Lung microvascular endothelial cell (primary cell): Measurements from ENCODE around the gene VSTM1. TPM values are rescaled to one million over a fixed set of nuclear protein-coding genes. Genes with fewer than 3 reads are reported as not detected.

ENCODE experiments used
- DNase-seq, 2 donors: peaks; one replicate each; pipeline versions ENCODE4 v3.0.0 to v3.0.0-alpha.2; 2010; ENCODE audit warnings: low read depth in 2 of 2
- total RNA-seq: library from RNA; depleted of rRNA; stranded (reverse); fragments of >200 nt; gene quantifications from 2 replicates; pipeline ENCODE4 v1.2.1, GENCODE V29; 2014

The VSTM1 gene
- total RNA-seq, 1 donor from 2014 or later = not detected

DNA sequence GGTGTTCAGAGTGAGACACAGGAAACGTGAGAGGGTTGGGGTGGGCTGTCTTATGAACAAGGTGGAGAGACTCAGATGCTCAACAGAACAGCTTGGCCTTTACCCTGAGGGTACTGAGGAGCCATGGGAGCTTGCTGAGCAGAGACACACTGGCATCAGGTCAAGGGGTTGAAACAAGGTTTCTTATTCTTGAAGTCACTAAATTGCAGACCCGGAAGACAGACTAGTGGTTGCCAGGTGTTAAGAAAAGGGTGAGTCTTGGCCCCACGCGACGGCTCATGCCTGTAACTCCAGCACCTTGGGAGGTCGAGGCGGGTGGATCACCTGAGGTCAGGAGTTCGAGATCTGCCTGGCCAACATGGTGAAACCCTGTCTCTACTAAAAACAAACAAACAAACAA lies 49.8 kb downstream of the VSTM1 start:
- no peak for DNase-seq

DNA sequence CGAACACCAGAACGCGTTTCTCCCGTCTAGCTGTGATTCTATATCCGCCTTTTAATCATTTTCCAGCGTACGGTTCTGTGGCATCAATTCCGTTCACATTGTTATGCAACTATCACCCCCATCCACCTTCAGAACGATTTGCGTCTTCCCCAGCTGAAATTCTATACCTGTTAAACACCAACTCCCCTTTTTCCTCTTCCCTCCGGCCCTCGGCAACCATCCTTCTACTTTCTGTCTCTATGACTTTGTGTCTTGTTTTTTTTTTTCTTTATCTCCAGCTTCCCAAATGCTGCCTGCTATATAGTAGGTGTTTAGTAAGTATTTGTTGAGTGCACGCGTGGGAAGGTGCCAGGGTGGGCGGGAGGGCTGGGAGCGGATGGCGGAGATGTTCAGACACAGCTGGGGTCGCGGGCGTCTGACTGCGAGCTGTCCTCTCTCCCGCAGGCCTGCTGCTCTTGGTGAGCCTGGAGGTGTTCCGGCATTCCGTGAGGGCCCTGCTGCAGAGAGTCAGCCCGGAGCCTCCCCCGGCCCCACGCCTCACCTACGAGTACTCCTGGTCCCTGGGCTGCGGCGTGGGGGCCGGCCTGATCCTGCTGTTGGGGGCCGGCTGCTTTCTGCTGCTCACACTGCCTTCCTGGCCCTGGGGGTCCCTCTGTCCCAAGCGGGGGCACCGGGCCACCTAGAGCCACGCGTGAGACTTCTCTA lies 52.0 kb downstream of the VSTM1 start:
- no peak for DNase-seq

DNA sequence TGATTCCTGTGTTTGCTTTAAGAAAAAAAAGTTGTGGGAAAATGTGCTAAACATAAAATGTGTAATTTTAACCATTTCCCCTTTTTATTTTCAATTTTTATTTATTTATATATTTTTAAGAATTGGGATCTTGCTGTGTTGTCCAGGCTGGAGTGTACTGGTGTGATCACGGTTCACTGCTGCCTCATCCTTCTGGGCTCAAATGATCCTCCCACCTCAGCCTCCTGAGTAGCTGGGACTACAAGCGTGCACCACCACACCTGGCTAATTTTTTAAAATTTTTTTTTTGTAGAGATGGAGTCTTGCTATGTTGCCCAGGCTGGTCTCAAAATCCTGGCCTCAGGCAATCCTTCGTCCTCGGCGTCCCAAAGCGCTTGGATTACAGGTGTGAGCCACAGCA lies 53.2 kb downstream of the VSTM1 start:
- DNase-seq = no peak

DNA sequence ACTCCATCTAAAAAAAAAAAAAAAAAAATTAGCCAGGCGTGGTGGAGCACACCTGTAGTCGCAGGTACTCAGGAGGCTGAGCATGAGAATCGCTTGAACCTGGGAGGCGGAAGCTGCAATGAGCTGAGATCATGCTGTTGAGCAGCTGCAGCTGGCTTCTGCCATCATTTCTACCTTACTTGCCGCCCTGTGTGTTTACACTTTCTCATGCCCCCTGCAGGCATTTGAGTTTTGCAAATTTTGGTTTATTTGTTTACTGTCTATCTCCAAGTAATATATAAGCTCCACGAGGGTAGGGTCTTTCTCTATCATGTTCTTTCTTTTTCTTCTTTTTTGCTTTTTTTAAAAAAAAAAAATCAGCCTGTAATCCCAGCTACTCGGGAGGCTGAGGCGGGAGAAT lies 54.3 kb downstream of the VSTM1 start:
- no peak for DNase-seq

- no peak for DNase-seq
Measured at GRCh38 chr19:54002495-54003315, 61.0 kb downstream of the VSTM1 start.

DNA sequence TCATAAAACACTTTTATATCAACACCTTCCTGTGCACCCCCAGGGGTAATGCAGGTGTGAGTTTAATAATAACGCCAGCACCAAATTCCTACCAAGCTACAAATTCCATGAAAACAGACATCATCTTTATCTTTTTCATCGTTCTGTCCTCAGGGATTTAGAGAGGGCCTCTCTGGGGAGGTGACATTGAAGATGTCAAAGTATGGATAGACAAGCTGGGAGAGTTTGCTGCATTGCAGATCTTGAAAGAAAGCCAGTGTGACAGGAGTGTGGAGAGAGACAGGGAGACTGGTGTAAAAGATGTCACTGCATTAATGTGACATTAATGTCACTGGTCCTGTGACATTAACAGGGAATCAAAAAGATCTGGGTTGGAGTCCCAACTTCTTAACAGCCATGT lies 62.2 kb downstream of the VSTM1 start:
- DNase-seq = no peak

GRCh38 chr19:53999694-54000093 lies 64.0 kb downstream of the VSTM1 start:
- no peak for DNase-seq

DNA sequence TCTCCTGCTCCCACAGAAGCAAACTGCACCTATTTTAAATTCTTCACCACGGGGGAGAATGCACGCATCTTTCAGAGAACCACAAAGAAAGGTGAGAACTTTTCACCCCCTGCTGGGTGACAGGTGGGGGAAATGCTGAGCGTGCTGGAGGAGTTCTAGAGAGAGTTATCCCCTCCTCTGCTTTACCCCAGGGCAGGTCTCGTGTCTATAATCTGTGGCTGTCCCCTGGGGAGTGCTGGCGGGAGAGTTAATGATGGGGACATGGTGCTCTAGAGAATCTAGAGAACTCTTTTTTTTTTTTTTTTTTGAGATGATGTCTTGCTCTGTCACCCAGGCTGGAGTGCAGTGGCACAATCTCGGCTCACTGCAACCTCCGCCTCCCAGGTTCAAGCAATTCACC lies 65.5 kb downstream of the VSTM1 start:
- no peak for DNase-seq

GRCh38 chr19:53994811-53995210 lies 68.9 kb downstream of the VSTM1 start:
- no peak for DNase-seq

DNA sequence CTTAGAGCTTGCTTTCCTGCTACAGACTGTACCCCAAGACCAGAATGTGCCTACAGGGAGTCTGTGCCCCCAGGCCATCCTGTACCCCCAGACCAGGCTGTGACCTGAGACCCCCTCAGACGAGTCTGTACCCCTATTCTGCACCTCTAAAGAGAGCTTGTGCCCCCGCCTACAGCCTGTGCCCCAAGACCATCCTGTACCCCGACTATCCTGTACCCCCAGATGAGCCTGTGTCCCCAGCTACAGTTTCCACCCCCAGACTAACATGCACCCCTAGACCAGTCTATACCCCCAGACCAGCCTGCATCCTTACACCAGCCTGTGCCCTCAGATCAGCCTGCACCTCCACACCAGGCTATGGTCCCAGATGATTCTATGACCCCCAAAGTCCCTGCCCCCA lies 70.2 kb downstream of the VSTM1 start:
- DNase-seq = no peak

DNA sequence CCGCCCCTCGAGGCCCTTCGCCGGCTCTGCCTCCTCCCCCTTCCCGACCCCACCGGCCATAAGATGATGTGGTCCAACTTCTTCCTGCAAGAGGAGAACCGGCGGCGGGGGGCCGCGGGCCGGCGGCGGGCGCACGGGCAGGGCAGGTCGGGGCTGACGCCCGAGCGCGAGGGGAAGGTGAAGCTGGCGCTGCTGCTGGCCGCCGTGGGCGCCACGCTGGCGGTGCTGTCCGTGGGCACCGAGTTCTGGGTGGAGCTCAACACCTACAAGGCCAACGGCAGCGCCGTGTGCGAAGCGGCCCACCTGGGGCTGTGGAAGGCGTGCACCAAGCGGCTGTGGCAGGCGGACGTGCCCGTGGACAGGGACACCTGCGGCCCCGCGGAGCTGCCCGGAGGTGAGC lies 70.9 kb downstream of the VSTM1 start:
- no peak for DNase-seq

GRCh38 chr19:53992211-53992610 lies 71.5 kb downstream of the VSTM1 start:
- no peak for DNase-seq

DNA sequence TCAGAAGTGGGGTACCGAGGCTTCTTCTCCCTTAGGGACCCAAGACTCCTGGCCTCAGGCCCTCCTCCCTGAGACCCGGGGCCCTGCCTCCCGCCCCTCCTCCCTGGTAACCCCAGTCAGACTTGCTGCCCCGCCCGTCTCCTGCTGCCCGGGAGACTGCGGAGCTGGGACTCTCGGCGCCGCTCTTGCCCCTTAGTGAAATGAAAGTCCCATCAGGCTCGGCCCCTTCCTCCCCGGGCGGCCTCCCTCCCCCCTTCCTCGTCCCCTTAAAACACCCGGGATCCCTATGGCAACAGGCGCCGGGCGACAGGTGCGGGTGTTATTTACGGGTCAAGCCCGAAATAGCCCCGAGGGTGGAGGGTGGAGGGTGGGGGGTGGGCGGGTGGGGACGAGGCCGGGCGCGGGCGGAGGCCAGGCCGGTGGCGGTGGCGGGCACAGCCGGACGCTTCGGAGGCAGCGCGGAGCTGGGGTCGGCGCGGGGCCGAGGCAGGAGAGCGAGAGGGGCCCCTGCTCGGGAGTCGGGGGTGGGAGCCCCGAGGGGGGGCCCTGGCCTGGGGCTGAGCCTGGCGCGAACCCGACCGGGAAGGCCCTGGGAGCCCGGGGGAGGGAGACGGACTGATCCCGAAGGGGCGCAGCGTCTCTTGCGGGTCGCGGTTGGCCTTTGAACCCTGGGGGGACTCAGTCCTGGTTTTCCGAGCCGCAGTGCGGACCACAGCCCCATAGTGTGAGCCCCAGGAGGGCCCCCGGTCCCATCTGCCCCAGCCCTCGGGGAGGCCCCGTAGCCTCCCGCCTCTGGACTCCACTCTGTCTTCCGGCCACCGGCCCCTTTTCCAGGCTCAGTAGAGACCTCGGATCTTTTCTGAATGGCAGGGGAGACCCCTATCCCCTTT lies 72.2 kb downstream of the VSTM1 start, which contains the start of gene CACNG6:
CACNG6 (plus strand) TSS at position 414 of the 890 bp plus-strand sequence. CDS start 1,241 bp downstream, outside the sequence.
- peak; percentile 37 to 57 for DNase-seq

Other genes starting within 250 kb of the VSTM1 start
- gene NLRP12, start 239.6 kb downstream of the VSTM1 start, total RNA-seq = 0.40 and 0.44 TPM in 2 replicates
- 4.8 and 8.3 TPM in 2 replicates for gene MYADM, start 196.0 kb downstream of the VSTM1 start, total RNA-seq
- gene PRKCG, start 181.7 kb downstream of the VSTM1 start, total RNA-seq = not detected in 2 replicates
- under 0.01 TPM in 1 of 2 replicates, not detected in the other for gene CACNG7, start 154.6 kb downstream of the VSTM1 start, total RNA-seq
- under 0.01 and 0.22 TPM in 2 replicates for gene CACNG8, start 101.0 kb downstream of the VSTM1 start, total RNA-seq
- 0.20 and 1.5 TPM in 2 replicates for gene CACNG6, start 72.3 kb downstream of the VSTM1 start, total RNA-seq
- gene TARM1, start 17.5 kb upstream of the VSTM1 start, total RNA-seq = not detected in 2 replicates
- gene OSCAR, start 36.9 kb upstream of the VSTM1 start, total RNA-seq = under 0.01 TPM in 1 of 2 replicates, not detected in the other
- gene NDUFA3, start 39.0 kb upstream of the VSTM1 start, total RNA-seq = 19.2 and 23.4 TPM in 2 replicates
- 20.5 and 27.4 TPM in 2 replicates for gene TFPT, start 51.8 kb upstream of the VSTM1 start, total RNA-seq
- 48.6 and 51.9 TPM in 2 replicates for gene PRPF31, start 51.9 kb upstream of the VSTM1 start, total RNA-seq
- gene CNOT3, start 73.9 kb upstream of the VSTM1 start, total RNA-seq = 4.1 and 4.8 TPM in 2 replicates
- 3.3 and 5.4 TPM in 2 replicates for gene LENG1, start 95.8 kb upstream of the VSTM1 start, total RNA-seq
- 0.22 TPM in 1 of 2 replicates, not detected in the other for gene TMC4, start 109.3 kb upstream of the VSTM1 start, total RNA-seq
- gene MBOAT7, start 125.7 kb upstream of the VSTM1 start, total RNA-seq = 9.5 and 19.4 TPM in 2 replicates
- 35.1 and 38.8 TPM in 2 replicates for gene TSEN34, start 127.4 kb upstream of the VSTM1 start, total RNA-seq
- 2,773 and 3,236 TPM in 2 replicates for gene RPS9, start 137.0 kb upstream of the VSTM1 start, total RNA-seq
- not detected in 2 replicates for gene LILRB3, start 159.1 kb upstream of the VSTM1 start, total RNA-seq
- gene LILRA6, start 178.9 kb upstream of the VSTM1 start, total RNA-seq = not detected in 2 replicates
- gene LILRB5, start 193.4 kb upstream of the VSTM1 start, total RNA-seq = not detected in 2 replicates
- not detected in 2 replicates for gene LILRB2, start 217.2 kb upstream of the VSTM1 start, total RNA-seq
- not detected in 2 replicates for gene LILRA5, start 249.3 kb upstream of the VSTM1 start, total RNA-seq